ENCODE measurements around the gene RNPS1.

Gene RNPS1

DNA sequence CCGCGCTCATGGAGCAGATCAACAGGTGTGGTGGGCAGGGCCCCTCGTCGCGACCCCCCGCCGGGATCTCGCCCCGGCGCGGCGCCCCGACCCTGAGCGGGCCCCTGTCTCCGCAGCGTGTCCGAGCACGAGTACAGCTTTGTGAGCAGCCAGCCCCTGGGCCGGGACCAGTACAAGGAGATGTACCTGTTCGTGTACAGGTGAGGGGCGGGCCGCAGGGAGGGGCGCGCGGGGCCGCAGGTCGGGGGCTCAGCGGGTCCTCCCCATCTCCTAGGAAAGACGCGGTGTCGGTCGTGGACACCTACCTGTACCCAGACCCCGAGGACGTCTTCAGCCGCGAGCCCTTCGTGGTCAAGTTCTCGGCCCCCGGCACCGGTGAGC, 30.8 kb downstream of the RNPS1 start:
- TF ChIP-seq, protein P1, sequence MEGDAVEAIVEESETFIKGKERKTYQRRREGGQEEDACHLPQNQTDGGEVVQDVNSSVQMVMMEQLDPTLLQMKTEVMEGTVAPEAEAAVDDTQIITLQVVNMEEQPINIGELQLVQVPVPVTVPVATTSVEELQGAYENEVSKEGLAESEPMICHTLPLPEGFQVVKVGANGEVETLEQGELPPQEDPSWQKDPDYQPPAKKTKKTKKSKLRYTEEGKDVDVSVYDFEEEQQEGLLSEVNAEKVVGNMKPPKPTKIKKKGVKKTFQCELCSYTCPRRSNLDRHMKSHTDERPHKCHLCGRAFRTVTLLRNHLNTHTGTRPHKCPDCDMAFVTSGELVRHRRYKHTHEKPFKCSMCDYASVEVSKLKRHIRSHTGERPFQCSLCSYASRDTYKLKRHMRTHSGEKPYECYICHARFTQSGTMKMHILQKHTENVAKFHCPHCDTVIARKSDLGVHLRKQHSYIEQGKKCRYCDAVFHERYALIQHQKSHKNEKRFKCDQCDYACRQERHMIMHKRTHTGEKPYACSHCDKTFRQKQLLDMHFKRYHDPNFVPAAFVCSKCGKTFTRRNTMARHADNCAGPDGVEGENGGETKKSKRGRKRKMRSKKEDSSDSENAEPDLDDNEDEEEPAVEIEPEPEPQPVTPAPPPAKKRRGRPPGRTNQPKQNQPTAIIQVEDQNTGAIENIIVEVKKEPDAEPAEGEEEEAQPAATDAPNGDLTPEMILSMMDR (IDR thresholded peaks at IDR 0.05; ENCODE audit: insufficient read depth, missing control alignments) = no peak
- FAIRE-seq = no peak
- DNase-seq (ENCODE audit: insufficient read length, low spot score) = no peak

DNA sequence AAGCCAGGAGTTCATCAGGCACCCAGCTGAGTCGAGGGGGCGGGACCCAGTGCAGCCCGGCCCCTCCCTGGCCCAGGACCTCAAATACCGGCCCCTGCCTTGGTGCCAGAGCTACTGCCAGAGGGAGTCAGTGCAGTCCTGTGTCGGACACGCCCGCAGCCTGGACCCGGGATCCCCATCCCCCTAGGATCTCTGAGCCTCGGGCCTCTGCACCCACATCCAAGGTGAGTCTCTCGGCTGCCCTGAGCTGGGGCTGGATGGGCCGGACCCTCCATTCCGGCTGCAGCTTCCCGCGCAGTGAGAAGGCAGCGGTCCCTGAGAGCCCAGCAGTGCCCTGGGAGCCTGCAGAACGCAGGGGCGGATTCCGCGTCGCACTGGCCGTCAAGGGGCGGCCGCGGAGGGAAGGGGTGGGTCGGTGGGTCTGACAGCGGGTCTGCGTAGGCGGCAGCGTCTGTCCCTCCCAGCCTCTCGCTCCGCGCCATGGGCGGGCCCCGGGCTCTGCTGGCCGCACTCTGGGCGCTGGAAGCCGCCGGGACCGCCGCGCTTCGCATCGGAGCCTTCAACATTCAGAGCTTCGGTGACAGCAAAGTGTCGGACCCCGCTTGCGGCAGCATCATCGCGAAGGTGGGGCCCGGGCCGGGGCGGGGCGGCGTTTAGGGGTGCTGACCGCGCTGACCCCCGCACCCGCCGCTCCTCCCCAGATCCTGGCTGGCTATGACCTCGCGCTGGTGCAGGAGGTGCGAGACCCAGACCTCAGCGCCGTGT, 31.4 kb downstream of the RNPS1 start, which contains the start of gene DNASE1L2:
TSS of gene DNASE1L2 (plus strand) at position 108 of the 765 bp plus-strand sequence. CDS start at position 481, 373 bp downstream.
- no peak for DNase-seq (ENCODE audit: insufficient read length, low spot score)
- no peak for FAIRE-seq
- TF ChIP-seq, protein P1 (IDR thresholded peaks at IDR 0.05; ENCODE audit: insufficient read depth, missing control alignments) = no peak

DNA sequence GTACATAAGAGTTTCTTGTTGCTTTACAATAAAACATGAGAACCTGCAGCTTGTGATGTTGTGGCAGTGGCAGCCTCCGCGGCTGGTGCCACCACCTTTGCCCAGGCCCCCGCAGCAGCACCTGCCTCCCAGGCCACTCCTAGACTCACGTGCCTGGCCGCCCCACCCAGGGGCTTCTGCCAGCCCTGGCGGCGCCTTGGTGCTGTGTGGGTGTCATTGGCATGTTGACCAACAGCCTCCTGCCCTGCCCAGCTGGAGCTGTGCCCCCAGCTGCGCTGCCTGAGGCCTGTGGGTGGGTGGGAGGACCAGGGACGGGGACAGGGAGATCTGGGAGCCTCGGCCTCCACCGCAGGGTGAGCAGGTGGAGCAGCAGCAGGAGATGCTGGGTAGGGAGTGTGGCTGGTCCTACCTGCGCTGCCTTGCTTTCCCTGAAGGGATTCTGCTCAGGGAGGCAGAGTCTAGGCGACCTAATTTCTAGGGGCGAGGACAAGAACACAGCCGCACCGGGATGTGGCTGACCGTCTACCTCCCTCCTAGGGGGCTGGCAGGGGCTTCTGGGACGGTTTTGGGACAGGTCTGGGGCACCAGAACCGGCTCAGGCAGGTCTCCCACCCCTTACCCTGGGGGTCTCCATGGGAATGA, 32.1 kb downstream of the RNPS1 start:
- DNase-seq (ENCODE audit: insufficient read length, low spot score) (no peak), FAIRE-seq (no peak)
- TF ChIP-seq, protein P1 (IDR thresholded peaks at IDR 0.05; ENCODE audit: insufficient read depth, missing control alignments) = no peak

DNA sequence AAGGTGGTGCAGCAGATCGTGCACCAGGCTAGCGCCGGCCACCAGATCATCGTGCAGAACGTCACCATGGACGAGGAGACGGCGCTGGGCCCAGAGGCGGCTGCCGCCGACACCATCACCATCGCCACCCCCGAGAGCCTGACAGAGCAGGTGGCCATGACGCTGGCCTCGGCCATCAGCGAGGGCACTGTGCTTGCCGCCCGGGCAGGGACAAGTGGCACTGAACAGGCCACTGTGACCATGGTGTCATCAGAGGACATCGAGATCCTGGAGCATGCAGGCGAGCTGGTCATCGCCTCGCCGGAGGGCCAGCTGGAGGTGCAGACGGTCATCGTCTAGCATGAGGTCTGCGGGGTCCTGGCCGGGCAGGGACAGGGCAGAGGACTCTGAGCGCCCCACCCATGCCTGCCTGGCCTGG, 32.7 kb downstream of the RNPS1 start:
- DNase-seq (ENCODE audit: insufficient read length, low spot score) = no peak
- no peak for FAIRE-seq
- TF ChIP-seq, protein P1 (IDR thresholded peaks at IDR 0.05; ENCODE audit: insufficient read depth, missing control alignments) = no peak

DNA sequence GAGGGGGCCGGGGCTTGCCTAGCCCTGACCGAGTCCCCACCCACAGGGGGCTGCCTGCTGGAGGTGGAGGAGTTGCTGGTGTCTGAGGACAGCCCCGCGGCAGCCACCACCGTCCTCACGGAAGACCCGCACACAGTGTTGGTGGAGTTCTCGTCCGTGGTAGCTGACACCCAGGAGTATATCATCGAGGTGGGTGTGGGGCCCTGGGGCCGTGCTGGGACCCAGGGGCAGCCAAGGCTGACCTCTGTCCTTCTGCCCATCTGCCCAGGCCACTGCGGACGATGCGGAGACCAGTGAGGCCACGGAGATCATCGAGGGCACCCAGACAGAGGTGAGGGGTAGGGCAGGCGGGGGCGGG, 33.1 kb downstream of the RNPS1 start:
- DNase-seq (ENCODE audit: insufficient read length, low spot score) (no peak), FAIRE-seq (no peak)
- TF ChIP-seq, protein P1 (IDR thresholded peaks at IDR 0.05; ENCODE audit: insufficient read depth, missing control alignments) = no peak

DNA sequence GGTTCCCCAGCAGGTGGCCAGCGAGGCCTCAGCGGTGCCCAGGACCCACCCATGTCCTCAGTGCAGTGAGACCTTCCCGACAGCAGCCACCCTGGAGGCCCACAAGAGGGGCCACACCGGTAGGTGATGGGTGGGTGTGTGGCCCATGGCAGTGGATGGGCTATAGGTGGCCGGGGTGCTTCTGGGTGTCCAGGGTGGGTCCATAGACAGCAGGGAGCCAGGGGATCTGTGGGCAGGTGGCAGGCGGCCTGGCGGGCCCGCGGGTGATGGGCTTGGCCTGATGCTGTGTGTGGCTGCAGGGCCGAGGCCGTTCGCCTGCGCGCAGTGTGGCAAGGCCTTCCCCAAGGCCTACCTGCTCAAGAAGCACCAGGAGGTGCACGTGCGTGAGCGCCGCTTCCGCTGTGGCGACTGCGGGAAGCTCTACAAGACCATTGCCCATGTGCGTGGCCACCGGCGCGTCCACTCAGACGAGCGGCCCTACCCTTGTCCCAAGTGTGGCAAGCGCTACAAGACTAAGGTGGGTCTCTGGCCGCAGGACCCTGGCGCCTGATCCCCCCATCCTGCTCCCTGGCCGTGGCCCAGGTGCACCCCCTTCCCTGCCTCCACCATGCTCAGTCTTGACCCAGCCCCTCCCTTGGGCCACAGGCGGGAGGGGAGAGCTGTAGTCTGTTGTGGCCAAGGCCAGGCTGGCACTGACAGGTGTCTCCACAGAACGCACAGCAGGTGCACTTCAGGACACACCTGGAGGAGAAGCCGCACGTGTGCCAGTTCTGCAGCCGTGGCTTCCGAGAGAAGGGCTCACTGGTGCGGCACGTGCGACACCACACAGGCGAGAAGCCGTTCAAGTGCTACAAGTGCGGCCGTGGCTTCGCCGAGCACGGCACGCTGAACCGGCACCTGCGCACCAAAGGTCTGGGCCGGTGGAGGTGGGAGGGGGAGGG, 33.8 kb downstream of the RNPS1 start:
- DNase-seq (ENCODE audit: insufficient read length, low spot score) (no peak), FAIRE-seq (no peak)
- TF ChIP-seq, protein P1 (IDR thresholded peaks at IDR 0.05; ENCODE audit: insufficient read depth, missing control alignments) = no peak
